ENCODE results near the gene C2.

The C2 gene

DNA sequence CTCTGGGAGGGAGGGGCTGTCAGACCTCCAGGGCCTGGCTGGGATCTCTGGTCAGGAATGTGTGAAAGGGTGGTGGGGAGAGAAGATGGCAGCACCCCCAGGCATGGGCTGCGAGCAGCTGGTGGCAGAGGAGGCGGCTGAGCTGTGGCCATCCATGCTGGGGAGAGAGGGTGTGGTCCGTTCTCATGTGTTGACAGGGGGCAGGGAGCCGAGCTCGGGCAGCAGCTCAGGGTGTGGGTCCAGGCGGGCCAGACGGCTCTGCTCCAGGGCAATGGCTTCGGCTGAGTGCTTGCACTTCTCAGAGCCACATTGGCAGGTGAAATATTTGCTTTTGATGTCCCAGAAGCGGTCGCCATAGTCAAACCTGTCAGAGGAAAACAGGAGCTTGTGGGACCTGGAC lies 47.6 kb upstream of the C2 start:
- no peak overlapping the region for H2BK12ac ChIP-seq (ENCODE audit: low read length)
- no peak overlapping the region for H4K12ac ChIP-seq (ENCODE audit: low read depth, low read length)
- H3K4ac ChIP-seq (ENCODE audit: low read depth, low read length), result no peak overlapping the region
- H3K18ac ChIP-seq (ENCODE audit: low read length), result no peak overlapping the region
- no peak overlapping the region for H3K27ac ChIP-seq (ENCODE audit: low read depth, low read length)
- no peak overlapping the region for H2AK5ac ChIP-seq (ENCODE audit: low read length)
- H3K79me2 ChIP-seq (ENCODE audit: control insufficient read depth, insufficient read depth, low read length, poor library complexity), result no peaks in the 10 kb centered on the region
- no peak overlapping the region for H2BK120ac ChIP-seq (ENCODE audit: insufficient read depth, low read length, poor library complexity)
- no peak overlapping the region for H3K23ac ChIP-seq (ENCODE audit: low read length)
- no peak overlapping the region for H2AFZ ChIP-seq (ENCODE audit: insufficient read depth, low read length, poor library complexity)
- no CpG with 5 or more reads among the region's 10 CpGs for WGBS (ENCODE audit: extremely low coverage, insufficient coverage, insufficient read length)
- H3K9me3 ChIP-seq (ENCODE audit: insufficient read depth, low read depth, low read length), result peaks cover 3% of the 10 kb centered on the region
- no peak overlapping the region for H4K8ac ChIP-seq (ENCODE audit: low read depth, low read length)
- H3K9ac ChIP-seq (ENCODE audit: low read length), result no peak overlapping the region
- peaks cover 49 to 50% of the 10 kb centered on the region in 2 experiments for H3K36me3 ChIP-seq (ENCODE audit: control insufficient read depth in 1 of 2, insufficient read depth in 2 of 2, low read length in 2 of 2)
- H4K91ac ChIP-seq (ENCODE audit: low read depth, low read length), result no peak overlapping the region
- no peaks in the 10 kb centered on the region for H3K27me3 ChIP-seq (ENCODE audit: insufficient read depth, low read length)
- DNase-seq, result no peak
- H3K4me2 ChIP-seq (ENCODE audit: low read length), result no peak overlapping the region
- H3K79me1 ChIP-seq (ENCODE audit: low read length), result no peaks in the 10 kb centered on the region
- no peak overlapping the region for H2BK5ac ChIP-seq (ENCODE audit: low read depth, low read length, poor library complexity)
- no peak overlapping the region for H3K4me3 ChIP-seq (ENCODE audit: low read depth, low read length)
- no peak overlapping the region for H3K14ac ChIP-seq (ENCODE audit: low read length)
- peaks cover 0 to 4% of the 10 kb centered on the region in 2 experiments for H3K4me1 ChIP-seq (ENCODE audit: control insufficient read depth in 1 of 2, insufficient read depth in 2 of 2, low read length in 2 of 2)

DNA sequence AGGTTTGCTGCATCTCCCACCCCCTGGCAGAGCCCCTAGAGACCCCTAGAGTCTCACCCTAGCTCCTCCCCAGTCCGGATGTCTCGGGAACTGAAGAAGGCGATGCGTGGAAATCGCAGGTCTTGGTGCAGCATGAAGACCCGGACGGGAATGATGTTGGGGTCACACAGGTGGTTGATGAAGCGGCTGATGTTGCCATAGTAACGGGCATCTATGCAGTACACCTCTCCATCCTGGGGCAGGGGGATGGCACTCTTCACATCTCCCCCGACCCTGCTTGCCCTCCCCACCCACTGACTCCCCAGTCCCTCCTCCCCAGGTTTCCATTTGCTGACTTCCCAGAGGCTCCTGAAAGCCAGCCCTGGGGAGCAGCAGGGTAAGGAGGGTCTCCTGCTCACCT lies 46.9 kb upstream of the C2 start:
- Histone ChIP-seq H3K9me3 (ENCODE audit: insufficient read depth, low read depth, low read length) (peaks cover 3% of the 10 kb centered on the region), H3K9ac (ENCODE audit: low read length) (no peak overlapping the region), H4K91ac (ENCODE audit: low read depth, low read length) (no peak overlapping the region), H3K4me1 (ENCODE audit: control insufficient read depth in 1 of 2, insufficient read depth in 2 of 2, low read length in 2 of 2) (peaks cover 0 to 4% of the 10 kb centered on the region in 2 experiments), H3K4me3 (ENCODE audit: low read depth, low read length) (no peak overlapping the region), H2BK12ac (ENCODE audit: low read length) (no peak overlapping the region), H2BK120ac (ENCODE audit: insufficient read depth, low read length, poor library complexity) (no peak overlapping the region), H2AK5ac (ENCODE audit: low read length) (no peak overlapping the region), H3K4ac (ENCODE audit: low read depth, low read length) (no peak overlapping the region), H3K79me1 (ENCODE audit: low read length) (no peaks in the 10 kb centered on the region), H2AFZ (ENCODE audit: insufficient read depth, low read length, poor library complexity) (no peak overlapping the region), H4K12ac (ENCODE audit: low read depth, low read length) (no peak overlapping the region), H2BK5ac (ENCODE audit: low read depth, low read length, poor library complexity) (no peak overlapping the region), H3K36me3 (ENCODE audit: control insufficient read depth in 1 of 2, insufficient read depth in 2 of 2, low read length in 2 of 2) (peaks cover 50 to 55% of the 10 kb centered on the region in 2 experiments), H4K8ac (ENCODE audit: low read depth, low read length) (no peak overlapping the region), H3K4me2 (ENCODE audit: low read length) (no peak overlapping the region), H3K18ac (ENCODE audit: low read length) (no peak overlapping the region), H3K23ac (ENCODE audit: low read length) (no peak overlapping the region), H3K14ac (ENCODE audit: low read length) (no peak overlapping the region), H3K27me3 (ENCODE audit: insufficient read depth, low read length) (no peaks in the 10 kb centered on the region), H3K27ac (ENCODE audit: low read depth, low read length) (no peak overlapping the region), H3K79me2 (ENCODE audit: control insufficient read depth, insufficient read depth, low read length, poor library complexity) (no peaks in the 10 kb centered on the region)
- WGBS (ENCODE audit: extremely low coverage, insufficient coverage, insufficient read length), result no CpG with 5 or more reads among the region's 10 CpGs
- DNase-seq, result no peak

DNA sequence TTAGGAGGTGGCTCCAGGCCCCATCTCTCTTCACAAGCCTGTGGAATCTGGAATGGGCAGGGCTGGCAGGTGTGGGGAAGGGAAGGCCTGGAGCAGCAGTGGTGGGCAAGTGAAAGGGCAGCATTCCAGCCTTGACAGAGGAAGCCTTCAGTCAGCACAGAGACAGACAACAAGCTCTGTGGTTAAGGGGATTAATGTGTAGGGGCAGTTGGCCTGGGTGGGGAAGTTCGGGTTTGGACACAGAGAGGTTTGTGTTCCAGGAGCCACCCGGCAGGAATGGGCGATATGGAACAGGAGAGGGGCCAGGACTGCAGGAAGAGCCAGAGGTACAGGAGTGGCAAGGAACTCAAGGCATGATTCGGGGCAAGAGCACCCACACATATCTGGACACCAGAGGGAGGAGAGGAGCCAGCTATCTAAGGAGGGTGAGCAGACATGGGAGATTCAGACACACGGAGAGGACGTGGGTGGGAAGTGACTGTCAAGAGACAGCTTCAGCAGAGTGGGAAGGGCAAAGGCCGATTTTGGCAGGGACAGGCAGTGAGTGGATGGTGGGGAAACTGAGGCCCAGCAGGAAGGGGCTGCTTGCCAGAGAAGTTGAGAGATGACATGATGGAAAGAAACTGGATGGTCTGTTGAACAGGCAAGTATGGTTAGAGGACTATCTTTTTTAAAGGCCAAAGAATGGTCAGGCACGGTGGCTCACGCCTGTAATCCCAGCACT lies 46.2 kb upstream of the C2 start:
- Histone ChIP-seq H2AFZ (ENCODE audit: insufficient read depth, low read length, poor library complexity) (no peak overlapping the region), H2BK120ac (ENCODE audit: insufficient read depth, low read length, poor library complexity) (no peak overlapping the region), H3K36me3 (ENCODE audit: control insufficient read depth in 1 of 2, insufficient read depth in 2 of 2, low read length in 2 of 2) (peaks cover 51 to 55% of the 10 kb centered on the region in 2 experiments), H3K23ac (ENCODE audit: low read length) (no peak overlapping the region), H2BK5ac (ENCODE audit: low read depth, low read length, poor library complexity) (no peak overlapping the region), H4K12ac (ENCODE audit: low read depth, low read length) (no peak overlapping the region), H3K27ac (ENCODE audit: low read depth, low read length) (no peak overlapping the region), H3K79me1 (ENCODE audit: low read length) (no peaks in the 10 kb centered on the region), H3K9ac (ENCODE audit: low read length) (no peak overlapping the region), H2BK12ac (ENCODE audit: low read length) (no peak overlapping the region), H4K91ac (ENCODE audit: low read depth, low read length) (no peak overlapping the region), H3K4me2 (ENCODE audit: low read length) (no peak overlapping the region), H3K14ac (ENCODE audit: low read length) (no peak overlapping the region), H3K4me1 (ENCODE audit: control insufficient read depth in 1 of 2, insufficient read depth in 2 of 2, low read length in 2 of 2) (peaks cover 0 to 4% of the 10 kb centered on the region in 2 experiments), H2AK5ac (ENCODE audit: low read length) (no peak overlapping the region), H3K4me3 (ENCODE audit: low read depth, low read length) (no peak overlapping the region), H3K9me3 (ENCODE audit: insufficient read depth, low read depth, low read length) (peaks cover 3% of the 10 kb centered on the region), H3K79me2 (ENCODE audit: control insufficient read depth, insufficient read depth, low read length, poor library complexity) (no peaks in the 10 kb centered on the region), H3K4ac (ENCODE audit: low read depth, low read length) (no peak overlapping the region), H3K27me3 (ENCODE audit: insufficient read depth, low read length) (no peaks in the 10 kb centered on the region), H4K8ac (ENCODE audit: low read depth, low read length) (no peak overlapping the region), H3K18ac (ENCODE audit: low read length) (no peak overlapping the region)
- DNase-seq, result no peak
- WGBS (ENCODE audit: extremely low coverage, insufficient coverage, insufficient read length), result no CpG with 5 or more reads among the region's 9 CpGs

DNA sequence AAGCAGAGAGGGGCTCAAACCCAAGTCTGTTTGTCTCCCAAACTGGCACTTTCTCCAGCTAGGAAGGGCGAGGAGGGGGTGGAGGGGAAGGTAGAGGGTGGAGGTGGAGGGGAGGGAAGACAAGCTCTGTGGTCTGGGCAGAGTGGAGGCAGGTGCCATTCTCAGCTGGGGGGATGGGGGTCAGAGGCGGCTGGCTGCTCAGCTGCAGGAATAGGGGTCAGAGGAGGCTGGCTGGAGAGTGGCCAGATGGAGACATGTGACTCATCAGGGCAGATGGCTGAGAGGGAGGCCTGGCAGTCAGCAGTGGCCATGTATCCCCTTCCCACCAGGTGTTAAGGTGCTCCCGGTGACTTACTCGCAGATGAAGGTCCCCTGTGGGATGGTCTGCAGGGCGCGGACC lies 45.2 kb upstream of the C2 start:
- no CpG with 5 or more reads among the region's 6 CpGs for WGBS (ENCODE audit: extremely low coverage, insufficient coverage, insufficient read length)
- Histone ChIP-seq H3K4ac (ENCODE audit: low read depth, low read length) (no peak overlapping the region), H3K79me1 (ENCODE audit: low read length) (no peaks in the 10 kb centered on the region), H3K79me2 (ENCODE audit: control insufficient read depth, insufficient read depth, low read length, poor library complexity) (no peaks in the 10 kb centered on the region), H2BK5ac (ENCODE audit: low read depth, low read length, poor library complexity) (no peak overlapping the region), H3K9me3 (ENCODE audit: insufficient read depth, low read depth, low read length) (peaks cover 3% of the 10 kb centered on the region), H3K27me3 (ENCODE audit: insufficient read depth, low read length) (no peaks in the 10 kb centered on the region), H4K12ac (ENCODE audit: low read depth, low read length) (no peak overlapping the region), H3K9ac (ENCODE audit: low read length) (no peak overlapping the region), H3K27ac (ENCODE audit: low read depth, low read length) (no peak overlapping the region), H3K23ac (ENCODE audit: low read length) (no peak overlapping the region), H3K14ac (ENCODE audit: low read length) (no peak overlapping the region), H3K4me1 (ENCODE audit: control insufficient read depth in 1 of 2, insufficient read depth in 2 of 2, low read length in 2 of 2) (peaks cover 0 to 4% of the 10 kb centered on the region in 2 experiments), H3K18ac (ENCODE audit: low read length) (no peak overlapping the region), H3K36me3 (ENCODE audit: control insufficient read depth in 1 of 2, insufficient read depth in 2 of 2, low read length in 2 of 2) (peaks cover 62 to 66% of the 10 kb centered on the region in 2 experiments), H2BK120ac (ENCODE audit: insufficient read depth, low read length, poor library complexity) (no peak overlapping the region), H2BK12ac (ENCODE audit: low read length) (no peak overlapping the region), H3K4me3 (ENCODE audit: low read depth, low read length) (no peak overlapping the region), H4K91ac (ENCODE audit: low read depth, low read length) (no peak overlapping the region), H2AK5ac (ENCODE audit: low read length) (no peak overlapping the region), H2AFZ (ENCODE audit: insufficient read depth, low read length, poor library complexity) (no peak overlapping the region), H4K8ac (ENCODE audit: low read depth, low read length) (no peak overlapping the region), H3K4me2 (ENCODE audit: low read length) (no peak overlapping the region)
- DNase-seq, result no peak
